Breast epithelium (tissue), 4 donors: ENCODE data around the gene CNTNAP2. TPM values are rescaled to one million over a fixed set of nuclear protein-coding genes. Genes with fewer than 3 reads are reported as not detected.

Experiments
- DNase-seq, 2 donors: peaks; one replicate each; pipeline ENCODE4 v3.0.0-alpha.2; 2019; ENCODE audit warnings: low spot score in 2 of 2
- H3K27ac ChIP-seq, 2 donors: fragments of 200-600 bp; sonication (generic) in 1 of 2; one replicate each; pipeline ENCODE4 v1.5.1; 2016 to 2019; ENCODE audit warnings: mild to moderate bottlenecking in 1 of 2
- H3K27me3 ChIP-seq, 2 donors: fragments of 200-600 bp; sonication (generic) in 1 of 2; one replicate each; pipeline versions ENCODE4 v1.5.1 to v1.6.0; 2017 to 2019; ENCODE audit warnings: control low read depth in 1 of 2, mild to moderate bottlenecking in 1 of 2
- H3K36me3 ChIP-seq: fragments of 200-600 bp; one replicate; pipeline ENCODE4 v1.5.1; 2019
- H3K4me1 ChIP-seq, 2 donors: fragments of 200-600 bp; sonication (generic); one replicate each; pipeline ENCODE4 v1.5.1; 2016 to 2019; ENCODE audit warnings: control low read depth in 1 of 2
- H3K4me3 ChIP-seq, 3 donors: fragments of 200-600 bp; sonication (generic); 1 replicate in 2 of 3; 2 replicates in 1 of 3; pipeline ENCODE4 v1.5.1; 2016 to 2019; ENCODE audit warnings: mild to moderate bottlenecking in 3 of 3, moderate library complexity in 2 of 3
- H3K9me3 ChIP-seq, 2 donors: fragments of 200-600 bp; sonication (generic) in 1 of 2; one replicate each; pipeline ENCODE4 v1.5.1; 2016 to 2019; ENCODE audit warnings: control low read depth in 1 of 2
- CTCF ChIP-seq, 3 donors: fragments of 450-650 bp; IDR thresholded peaks; one replicate each; pipeline ENCODE4 v1.5.1; 2016 to 2017; ENCODE audit warnings: antibody characterized with exemption in 3 of 3, mild to moderate bottlenecking in 3 of 3, moderate library complexity in 3 of 3
- POLR2A ChIP-seq: fragments of 450-650 bp; IDR thresholded peaks from one replicate; pipeline ENCODE4 v1.6.1; 2016; ENCODE audit warnings: antibody characterized with exemption, mild to moderate bottlenecking, moderate library complexity
- POLR2AphosphoS5 ChIP-seq, 3 donors: sonication (generic); formaldehyde crosslinking; IDR thresholded peaks; one replicate each; pipeline ENCODE4 v1.6.1; 2017; ENCODE audit warnings: antibody characterized with exemption in 3 of 3
- intact Hi-C: fragments of 100-400 bp; cut with DNase I; formaldehyde crosslinking; loops from one replicate; pipeline ENCODE4 v1.15.1; 2023; ENCODE audit warnings: low total_unique reads
- total RNA-seq, 3 donors: library from RNA; depleted of rRNA; stranded (reverse); fragments of >200 nt; gene quantifications; one replicate each; pipeline ENCODE4 v1.1.0, GENCODE V29; 2016

The CNTNAP2 gene
- total RNA-seq, 3 donors from 2014 or later: 0.29 to 0.66 TPM; not detected in 1

DNA sequence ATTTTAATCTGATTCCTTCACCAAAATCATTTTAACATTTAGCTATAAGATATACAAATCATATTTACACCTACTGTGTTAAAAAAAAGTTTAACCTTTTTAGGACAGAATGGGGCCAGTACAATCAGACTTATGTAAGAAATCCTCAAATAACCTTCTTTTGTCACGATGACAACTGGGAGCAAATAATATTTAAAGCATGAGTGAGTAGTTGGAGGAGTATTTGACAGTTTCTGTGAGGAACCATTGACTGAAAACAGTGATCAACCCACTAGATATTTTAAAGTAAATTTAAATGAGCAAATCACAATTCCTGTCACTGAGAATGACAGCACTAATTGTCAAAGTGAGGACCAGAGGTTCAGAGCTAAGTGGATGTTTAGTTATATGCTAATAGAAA, 289.1 kb downstream of the CNTNAP2 start:
- Histone ChIP-seq H3K27ac (no peak overlapping the region), H3K36me3 (no peaks in the 10 kb centered on the region), H3K9me3 (no peaks in the 10 kb centered on the region), H3K4me1 (no peaks in the 10 kb centered on the region), H3K27me3 (no peaks in the 10 kb centered on the region), H3K4me3 (no peak overlapping the region)
- no peak for DNase-seq
- intact Hi-C loops: no loop called here
- TF ChIP-seq POLR2AphosphoS5 (IDR thresholded peaks at IDR 0.05) (no peak), CTCF (IDR thresholded peaks at IDR 0.05) (no peak), POLR2A (no peak)

GRCh38 chr7:146411975-146412374, 295.4 kb downstream of the CNTNAP2 start:
- Histone ChIP-seq H3K9me3 (no peaks in the 10 kb centered on the region), H3K27ac (no peak overlapping the region), H3K4me1 (no peaks in the 10 kb centered on the region), H3K4me3 (no peak overlapping the region), H3K27me3 (peaks cover 0 to 5% of the 10 kb centered on the region in 2 donors), H3K36me3 (no peaks in the 10 kb centered on the region)
- TF ChIP-seq POLR2A (no peak), CTCF (IDR thresholded peaks at IDR 0.05) (no peak), POLR2AphosphoS5 (IDR thresholded peaks at IDR 0.05) (no peak)
- DNase-seq: no peak
- intact Hi-C loops: no loop called here

GRCh38 chr7:146412781-146413180, 296.2 kb downstream of the CNTNAP2 start:
- TF ChIP-seq CTCF (IDR thresholded peaks at IDR 0.05): no peak
- no peak for TF ChIP-seq POLR2AphosphoS5 (IDR thresholded peaks at IDR 0.05)
- TF ChIP-seq POLR2A: no peak
- Histone ChIP-seq H3K4me1 (no peaks in the 10 kb centered on the region), H3K9me3 (no peaks in the 10 kb centered on the region), H3K4me3 (no peak overlapping the region), H3K27me3 (peaks cover 0 to 5% of the 10 kb centered on the region in 2 donors), H3K36me3 (no peaks in the 10 kb centered on the region), H3K27ac (no peak overlapping the region)
- no peak for DNase-seq
- intact Hi-C loops: no loop called here

DNA sequence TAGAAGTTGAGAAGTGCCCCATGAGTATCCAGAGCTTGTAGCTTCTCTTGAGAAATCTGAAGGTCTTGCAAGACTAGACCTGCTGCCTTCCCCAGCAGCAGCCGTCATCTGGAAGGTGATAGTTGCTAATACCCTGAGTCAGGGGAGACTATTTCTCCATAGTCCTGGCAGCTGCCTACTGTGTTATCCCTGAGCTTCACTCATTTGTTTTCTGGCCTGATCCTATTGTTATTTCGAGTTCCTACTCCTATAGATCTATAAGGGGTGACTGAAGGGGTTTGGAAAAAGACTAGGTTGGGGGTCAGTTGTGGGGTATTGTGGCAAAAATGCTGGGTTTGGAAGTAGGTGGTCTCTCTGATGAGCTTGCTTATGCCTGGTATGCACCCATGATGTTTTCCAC, 297.8 kb downstream of the CNTNAP2 start:
- intact Hi-C loops: no loop called here
- H3K27me3 ChIP-seq: peaks cover 0 to 5% of the 10 kb centered on the region in 2 donors
- H3K27ac ChIP-seq: no peak overlapping the region
- TF ChIP-seq POLR2A (no peak), POLR2AphosphoS5 (IDR thresholded peaks at IDR 0.05) (no peak), CTCF (IDR thresholded peaks at IDR 0.05) (no peak)
- no peak for DNase-seq
- no peaks in the 10 kb centered on the region for H3K9me3 ChIP-seq
- no peak overlapping the region for H3K4me3 ChIP-seq
- H3K36me3 ChIP-seq: no peaks in the 10 kb centered on the region
- H3K4me1 ChIP-seq: no peaks in the 10 kb centered on the region

DNA sequence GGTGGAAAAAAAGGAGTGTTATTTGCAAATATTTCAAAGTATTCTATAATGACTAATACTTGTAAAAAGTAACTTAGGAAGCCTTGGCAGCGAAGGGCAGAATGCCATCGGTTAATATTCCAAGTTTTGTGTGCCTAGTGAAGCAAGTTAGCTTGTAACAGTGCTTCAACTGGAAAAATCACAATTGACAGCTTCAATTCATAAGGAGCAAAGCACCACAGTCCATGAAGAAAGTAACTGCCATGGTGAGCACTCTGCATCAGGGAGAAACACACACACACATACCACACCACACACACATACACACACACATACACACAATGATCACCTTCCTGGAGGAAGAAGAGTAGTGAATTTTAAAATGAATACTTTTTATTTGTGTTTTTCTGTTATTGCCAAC, 298.3 kb downstream of the CNTNAP2 start:
- Histone ChIP-seq H3K4me3 (no peak overlapping the region), H3K9me3 (no peaks in the 10 kb centered on the region), H3K36me3 (no peaks in the 10 kb centered on the region), H3K4me1 (no peaks in the 10 kb centered on the region), H3K27ac (no peak overlapping the region), H3K27me3 (peaks cover 0 to 5% of the 10 kb centered on the region in 2 donors)
- TF ChIP-seq CTCF (IDR thresholded peaks at IDR 0.05) (no peak), POLR2A (no peak), POLR2AphosphoS5 (IDR thresholded peaks at IDR 0.05) (no peak)
- intact Hi-C loops: no loop called here
- DNase-seq: no peak
